GM19035 (cell line): ENCODE data around the gene P3H3.
A peak's percentile ranks its signal among the peaks of the same experiment; 100 is the strongest.

ENCODE experiments used
- ATAC-seq: cut with Tn5 transposase; IDR thresholded peaks from one replicate; pipeline ENCODE4 v1.9.1; 2021; ENCODE audit not compliant: unreplicated experiment

P3H3 gene

GRCh38 chr12:6842075-6842474 lies 13.9 kb downstream of the P3H3 start:
- ATAC-seq: no peak

- ATAC-seq: no peak
Observed at GRCh38 chr12:6843118-6843902, 15.1 kb downstream of the P3H3 start.

GRCh38 chr12:6845395-6845794 lies 17.2 kb downstream of the P3H3 start:
- no peak for ATAC-seq

- no peak for ATAC-seq
Observed at GRCh38 chr12:6846316-6846869, 18.2 kb downstream of the P3H3 start.

- ATAC-seq: no peak
Observed at GRCh38 chr12:6847676-6848075, 19.5 kb downstream of the P3H3 start.

GRCh38 chr12:6849427-6849826 lies 21.2 kb downstream of the P3H3 start:
- no peak for ATAC-seq

- no peak for ATAC-seq
Observed at GRCh38 chr12:6849976-6850560, 21.9 kb downstream of the P3H3 start.

GRCh38 chr12:6850796-6851152 lies 22.6 kb downstream of the P3H3 start:
- ATAC-seq: no peak

GRCh38 chr12:6851153-6851920 lies 23.1 kb downstream of the P3H3 start, which contains the start of gene CDCA3:
TSS of gene CDCA3 (minus strand) at chr12:6851286. CDS start at chr12:6850952, 334 bp downstream.
- ATAC-seq: peak; percentile 53

GRCh38 chr12:6851921-6852650 lies 23.9 kb downstream of the P3H3 start, which contains the start of gene USP5:
TSS of gene USP5 (plus strand) at chr12:6852150. CDS start at chr12:6852180, 30 bp downstream.
- ATAC-seq: peak; percentile 73

- no peak for ATAC-seq
Observed at GRCh38 chr12:6852651-6853354, 24.6 kb downstream of the P3H3 start.

- ATAC-seq: no peak
Observed at GRCh38 chr12:6853626-6854025, 25.4 kb downstream of the P3H3 start.

- no peak for ATAC-seq
Observed at GRCh38 chr12:6854036-6854435, 25.8 kb downstream of the P3H3 start.

- no peak for ATAC-seq
Observed at GRCh38 chr12:6855322-6855721, 27.1 kb downstream of the P3H3 start.

GRCh38 chr12:6858799-6859198 lies 30.6 kb downstream of the P3H3 start:
- ATAC-seq: no peak

- no peak for ATAC-seq
Observed at GRCh38 chr12:6860116-6860515, 31.9 kb downstream of the P3H3 start.

- ATAC-seq: no peak
Observed at GRCh38 chr12:6860942-6861341, 32.7 kb downstream of the P3H3 start.

- no peak for ATAC-seq
Observed at GRCh38 chr12:6861391-6861790, 33.2 kb downstream of the P3H3 start.

- ATAC-seq: no peak
Observed at GRCh38 chr12:6863033-6863432, 34.8 kb downstream of the P3H3 start.
